B cell (primary cell): ENCODE measurements around the gene LAX1.

Experiments
- CTCF ChIP-seq: fragments of 200-600 bp; IDR thresholded peaks from one replicate; pipeline ENCODE4 v1.8.0; 2022; ENCODE audit warnings: antibody characterized with exemption, mild to moderate bottlenecking
- EZH2 ChIP-seq: IDR thresholded peaks from 2 replicates; pipeline ENCODE4 v1.6.1; 2012; ENCODE audit warnings: borderline replicate concordance, low read depth, mild to moderate bottlenecking, moderate library complexity, low read length; ENCODE audit not compliant: insufficient read depth, poor library complexity, severe bottlenecking

DNA sequence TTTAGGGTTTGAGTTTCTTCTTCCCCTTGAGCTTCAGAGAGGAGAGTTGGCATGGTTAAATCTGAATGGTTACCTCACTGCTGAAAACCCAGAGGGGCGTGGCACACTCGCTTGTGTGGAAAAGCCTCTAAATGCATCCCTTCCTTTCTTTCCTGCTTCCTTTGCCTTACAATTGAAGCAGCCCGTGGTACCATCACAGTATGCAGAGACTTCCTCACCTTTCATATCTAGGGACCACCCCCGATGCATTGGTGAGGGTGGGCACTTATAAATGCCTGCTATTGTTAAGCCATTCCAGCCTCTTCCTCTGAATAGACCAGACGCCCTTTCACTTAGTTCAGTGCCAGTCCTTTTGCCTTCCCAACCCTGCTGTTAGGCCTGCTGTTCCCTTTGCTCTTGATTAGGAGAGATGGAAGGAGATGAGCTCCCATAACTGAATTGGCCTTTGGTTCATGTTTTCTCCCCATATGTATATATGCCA lies 21.9 kb upstream of the LAX1 start:
- TF ChIP-seq CTCF (no peak), EZH2 (no peak)
